DND-41 (cell line): ENCODE data around the gene B4GALT5.
"Not testable (repeated sequence)": the region's sequence is repeated elsewhere in the genome, so short reads cannot be mapped to it uniquely, and the experiment has no call there.

Experiments used
- ATAC-seq: fragments of 200-7000 bp; cut with Tn5 transposase; 3 replicates; pipeline ENCODE4 v1.9.1; 2021; ENCODE audit warnings: low read depth; ENCODE audit not compliant: insufficient read depth
- DNase-seq: peaks from one replicate; pipeline ENCODE4 v3.0.0-alpha.2; 2020
- H2AFZ ChIP-seq: 2 replicates; pipeline ENCODE4 v1.6.0; 2012; ENCODE audit warnings: low read depth, low read length
- H3K27ac ChIP-seq: 2 replicates; pipeline ENCODE4 v1.5.1; 2012; ENCODE audit warnings: low read length, inconsistent platforms
- H3K27me3 ChIP-seq: fragments of 200-600 bp; sonication (generic); 2 replicates; pipeline ENCODE4 v1.6.0; 2012; ENCODE audit warnings: low read length, mild to moderate bottlenecking, inconsistent platforms; ENCODE audit not compliant: insufficient read depth, poor library complexity
- H3K36me3 ChIP-seq: 2 replicates; pipeline ENCODE4 v1.5.1; 2012; ENCODE audit warnings: low read length, inconsistent platforms; ENCODE audit not compliant: insufficient read depth
- H3K4me1 ChIP-seq: 2 replicates; pipeline ENCODE4 v1.5.1; 2012; ENCODE audit warnings: mild to moderate bottlenecking, low read length; ENCODE audit not compliant: insufficient read depth
- H3K4me2 ChIP-seq: 2 replicates; pipeline ENCODE4 v1.6.0; 2012; ENCODE audit warnings: mild to moderate bottlenecking, moderate library complexity, low read length, inconsistent platforms; ENCODE audit not compliant: insufficient read depth
- H3K4me3 ChIP-seq, 2 experiments: fragments of 200-600 bp in 1 of 2; shearing (Covaris generic) in 1 of 2; 2 replicates each; pipeline ENCODE4 v1.5.1; 2012 to 2016; ENCODE audit warnings: inconsistent platforms in 2 of 2, low read length in 2 of 2, mild to moderate bottlenecking in 2 of 2, low read depth in 1 of 2, moderate library complexity in 1 of 2
- H3K79me2 ChIP-seq: 2 replicates; pipeline ENCODE4 v1.6.0; 2012; ENCODE audit warnings: low read length, inconsistent platforms; ENCODE audit not compliant: insufficient read depth
- H3K9ac ChIP-seq: 2 replicates; pipeline ENCODE4 v1.6.0; 2012; ENCODE audit warnings: low read depth, mild to moderate bottlenecking, inconsistent platforms, low read length, moderate library complexity
- H3K9me3 ChIP-seq: 2 replicates; pipeline ENCODE4 v1.5.1; 2012; ENCODE audit warnings: low read length, moderate library complexity, mild to moderate bottlenecking, inconsistent platforms; ENCODE audit not compliant: insufficient read depth, severe bottlenecking
- H4K20me1 ChIP-seq: 2 replicates; pipeline ENCODE4 v1.6.0; 2012; ENCODE audit warnings: low read length; ENCODE audit not compliant: insufficient read depth
- CTCF ChIP-seq: IDR thresholded peaks from 2 replicates; pipeline ENCODE4 v1.5.1; 2012; ENCODE audit warnings: borderline replicate concordance, low read length, moderate library complexity, mild to moderate bottlenecking; ENCODE audit not compliant: poor library complexity, severe bottlenecking; ENCODE audit errors: extremely low read depth
- EZH2 ChIP-seq: IDR thresholded peaks from 3 replicates; pipeline ENCODE4 v1.6.1; 2012; ENCODE audit warnings: borderline replicate concordance, low read depth, mild to moderate bottlenecking, moderate library complexity, low read length, inconsistent platforms; ENCODE audit not compliant: severe bottlenecking

The B4GALT5 gene

GRCh38 chr20:49619113-49620048 is 94.3 kb downstream of the B4GALT5 start:
- Histone ChIP-seq H3K9ac (no peak overlapping the region), H3K4me2 (no peak overlapping the region), H4K20me1 (no peaks in the 10 kb centered on the region), H3K4me3 (no peak overlapping the region), H3K9me3 (no peaks in the 10 kb centered on the region), H3K36me3 (no peaks in the 10 kb centered on the region), H2AFZ (no peak overlapping the region), H3K4me1 (no peaks in the 10 kb centered on the region), H3K79me2 (no peaks in the 10 kb centered on the region), H3K27ac (no peak overlapping the region), H3K27me3 (no peaks in the 10 kb centered on the region)
- DNase-seq (no peak), ATAC-seq (no peak)
- TF ChIP-seq EZH2 (no peak), CTCF (no peak)

GRCh38 chr20:49618289-49618688 is 95.4 kb downstream of the B4GALT5 start:
- H3K9ac ChIP-seq = no peak overlapping the region
- TF ChIP-seq EZH2 (no peak), CTCF (no peak)

GRCh38 chr20:49617394-49617793 is 96.3 kb downstream of the B4GALT5 start:
- H3K4me3 ChIP-seq, H3K27ac ChIP-seq, H4K20me1 ChIP-seq, H3K9me3 ChIP-seq, H3K4me1 ChIP-seq, H3K27me3 ChIP-seq, H3K4me2 ChIP-seq, H2AFZ ChIP-seq, H3K9ac ChIP-seq, H3K79me2 ChIP-seq, DNase-seq, ATAC-seq, H3K36me3 ChIP-seq: not testable (repeated sequence)

More at GRCh38 chr20:49618289-49618688, 95.4 kb downstream of the B4GALT5 start:
- Histone ChIP-seq H2AFZ (no peak overlapping the region), H3K4me2 (no peak overlapping the region), H3K27ac (no peak overlapping the region), H3K27me3 (no peaks in the 10 kb centered on the region), H3K36me3 (no peaks in the 10 kb centered on the region), H3K4me3 (no peak overlapping the region), H4K20me1 (no peaks in the 10 kb centered on the region), H3K79me2 (no peaks in the 10 kb centered on the region), H3K9me3 (no peaks in the 10 kb centered on the region), H3K4me1 (no peaks in the 10 kb centered on the region)
- ATAC-seq (no peak), DNase-seq (no peak)

- H3K4me3 ChIP-seq = no peak overlapping the region
- no peak for TF ChIP-seq CTCF
- TF ChIP-seq EZH2 = no peak
- H3K4me1 ChIP-seq = peaks cover under 1% of the 10 kb centered on the region; the same call in 1 of the 2 replicates
- no peaks in the 10 kb centered on the region for H3K79me2 ChIP-seq
- H3K36me3 ChIP-seq = no peaks in the 10 kb centered on the region
- H3K9me3 ChIP-seq = no peaks in the 10 kb centered on the region
- H3K27ac ChIP-seq = no peak overlapping the region
- no peaks in the 10 kb centered on the region for H4K20me1 ChIP-seq
- no peak for DNase-seq
- ATAC-seq = no peak
- no peak overlapping the region for H3K9ac ChIP-seq
- H3K4me2 ChIP-seq = no peak overlapping the region
- H2AFZ ChIP-seq = no peak overlapping the region
- H3K27me3 ChIP-seq = no peaks in the 10 kb centered on the region
These were observed 97.3 kb downstream of the B4GALT5 start for GRCh38 chr20:49616154-49617007.
